H1 (cell line): ENCODE measurements around the gene SSBP3. TPM values are rescaled to one million over a fixed set of nuclear protein-coding genes. Genes with fewer than 3 reads are reported as not detected.

ENCODE experiments used
- CTCF ChIA-PET: fragments of 300-600 bp; sonication (Branson Sonifier 250); formaldehyde crosslinking; loops from one replicate; lab custom pipeline; 2021; ENCODE audit not compliant: partially characterized antibody; lab: Charles Lee
- POLR2A ChIA-PET: fragments of 300-600 bp; sonication (Branson Sonifier 250); formaldehyde crosslinking; loops from one replicate; lab custom pipeline; 2021; ENCODE audit warnings: inconsistent platforms; ENCODE audit not compliant: partially characterized antibody; lab: Charles Lee
- DNase-seq, 2 experiments: peaks; one replicate each; pipeline versions ENCODE4 v3.0.0 to v3.0.0-alpha.2; 2010 to 2022; ENCODE audit warnings: low spot score in 2 of 2, low read depth in 1 of 2, mixed read lengths in 1 of 2
- FAIRE-seq: peaks from 2 replicates; lab custom pipeline; 2011; peaks lifted over from hg19 to GRCh38; lab: Jason Lieb, UNC
- H2AFZ ChIP-seq: 2 replicates; pipeline ENCODE4 v1.8.1; 2012; ENCODE audit warnings: low read length, inconsistent platforms
- H2AK5ac ChIP-seq: 2 replicates; pipeline ENCODE4 v1.6.1; 2013; ENCODE audit warnings: low read depth, low read length
- H2BK120ac ChIP-seq: replicated peaks from 2 replicates; pipeline ENCODE3; 2013; ENCODE audit warnings: low read depth, low read length, inconsistent platforms
- H2BK12ac ChIP-seq: 2 replicates; pipeline ENCODE4 v1.6.1; 2013; ENCODE audit warnings: low read depth, low read length
- H2BK15ac ChIP-seq: 2 replicates; pipeline ENCODE4 v1.6.1; 2013; ENCODE audit warnings: low read length
- H2BK20ac ChIP-seq: 2 replicates; pipeline ENCODE4 v1.6.1; 2013; ENCODE audit warnings: low read length
- H2BK5ac ChIP-seq: 2 replicates; pipeline ENCODE4 v1.6.1; 2013; ENCODE audit warnings: low read depth, low read length
- H3K14ac ChIP-seq: 2 replicates; pipeline ENCODE4 v1.6.1; 2013; ENCODE audit warnings: inconsistent platforms; ENCODE audit not compliant: insufficient read length
- H3K18ac ChIP-seq: 2 replicates; pipeline ENCODE4 v1.6.1; 2013; ENCODE audit warnings: low read length; ENCODE audit errors: extremely low read depth
- H3K23ac ChIP-seq: 2 replicates; pipeline ENCODE4 v1.6.1; 2013; ENCODE audit warnings: inconsistent platforms; ENCODE audit not compliant: insufficient read length
- H3K23me2 ChIP-seq: 2 replicates; pipeline ENCODE4 v1.6.1; 2013; ENCODE audit warnings: low read depth, low read length
- H3K27ac ChIP-seq: 2 replicates; pipeline ENCODE4 v1.6.1; 2011; ENCODE audit warnings: low read depth, low read length, inconsistent platforms
- H3K27me3 ChIP-seq, 4 experiments: replicated peaks in 1 of 4; 1 replicate in 1 of 4; 2 replicates in 3 of 4; pipeline versions ENCODE4 v1.6.1 to v1.8.1; 2011 to 2013; ENCODE audit warnings: low read length in 3 of 4, mild to moderate bottlenecking in 3 of 4, inconsistent platforms in 2 of 4, mixed read lengths in 2 of 4, moderate library complexity in 1 of 4; ENCODE audit not compliant: control insufficient read depth in 3 of 4, insufficient read depth in 3 of 4; ENCODE audit errors: extremely low read depth in 1 of 4
- H3K36me3 ChIP-seq, 4 experiments: 2 replicates each; pipeline versions ENCODE4 v1.6.1 to v1.8.1; 2011 to 2013; ENCODE audit warnings: mild to moderate bottlenecking in 4 of 4, low read length in 3 of 4, moderate library complexity in 2 of 4, control low read depth in 1 of 4, inconsistent platforms in 1 of 4; ENCODE audit not compliant: insufficient read depth in 4 of 4, control insufficient read depth in 2 of 4
- H3K4ac ChIP-seq: replicated peaks from 2 replicates; pipeline ENCODE3; 2013; ENCODE audit warnings: low read length, low read depth, mixed read lengths, inconsistent platforms; ENCODE audit not compliant: insufficient read length
- H3K4me1 ChIP-seq, 4 experiments: replicated peaks in 1 of 4; 1 replicate in 1 of 4; 2 replicates in 3 of 4; pipeline versions ENCODE4 v1.6.1 to v1.8.1; 2011 to 2013; ENCODE audit warnings: low read length in 3 of 4, inconsistent platforms in 2 of 4, mixed read lengths in 1 of 4; ENCODE audit not compliant: insufficient read depth in 4 of 4, control insufficient read depth in 3 of 4
- H3K4me2 ChIP-seq, 2 experiments: 2 replicates each; pipeline versions ENCODE4 v1.6.1 to v1.8.1; 2011 to 2013; ENCODE audit warnings: low read depth in 2 of 2, low read length in 2 of 2, control low read depth in 1 of 2, inconsistent platforms in 1 of 2, mild to moderate bottlenecking in 1 of 2; ENCODE audit not compliant: insufficient read depth in 1 of 2
- H3K4me3 ChIP-seq, 4 experiments: fragments of 200-600, 300-600 bp in 1 of 4; sonication (generic), shearing (Covaris generic), sonication (Bioruptor Twin) in 1 of 4; 2 replicates each; pipeline versions ENCODE4 v1.5.1 to v1.8.1; 2011 to 2016; ENCODE audit warnings: low read length in 4 of 4, low read depth in 3 of 4, control low read depth in 2 of 4, inconsistent platforms in 2 of 4, mild to moderate bottlenecking in 2 of 4, mixed read lengths in 1 of 4, moderate library complexity in 1 of 4; ENCODE audit not compliant: insufficient read depth in 2 of 4; ENCODE audit errors: extremely low read depth in 1 of 4
- H3K56ac ChIP-seq: replicated peaks from 2 replicates; pipeline ENCODE3; 2013; ENCODE audit warnings: low read depth, mild to moderate bottlenecking, mixed read lengths, low read length, inconsistent platforms; ENCODE audit not compliant: insufficient read length
- H3K79me1 ChIP-seq: 2 replicates; pipeline ENCODE4 v1.6.1; 2013; ENCODE audit warnings: low read depth, low read length, control low read depth
- H3K79me2 ChIP-seq, 2 experiments: 2 replicates each; pipeline versions ENCODE4 v1.6.1 to v1.8.1; 2012 to 2013; ENCODE audit warnings: low read length in 2 of 2, mild to moderate bottlenecking in 2 of 2, inconsistent platforms in 1 of 2; ENCODE audit not compliant: insufficient read depth in 2 of 2, control insufficient read depth in 1 of 2
- H3K9ac ChIP-seq, 4 experiments: replicated peaks in 1 of 4; 1 replicate in 1 of 4; 2 replicates in 3 of 4; pipeline versions ENCODE4 v1.6.1 to v1.8.1; 2011 to 2013; ENCODE audit warnings: low read depth in 3 of 4, low read length in 3 of 4, control low read depth in 2 of 4, mild to moderate bottlenecking in 2 of 4, moderate library complexity in 2 of 4, inconsistent platforms in 1 of 4; ENCODE audit errors: extremely low read depth in 1 of 4
- H3K9me3 ChIP-seq, 2 experiments: 2 replicates each; pipeline versions ENCODE4 v1.6.1 to v1.8.1; 2012 to 2013; ENCODE audit warnings: mild to moderate bottlenecking in 2 of 2, moderate library complexity in 2 of 2, control low read depth in 1 of 2, inconsistent platforms in 1 of 2, low read depth in 1 of 2, low read length in 1 of 2, mixed read lengths in 1 of 2; ENCODE audit not compliant: insufficient read depth in 2 of 2
- H4K20me1 ChIP-seq, 2 experiments: replicated peaks in 1 of 2; 2 replicates each; pipeline versions ENCODE3 to v1.8.1; 2011 to 2013; ENCODE audit warnings: inconsistent platforms in 2 of 2, low read length in 2 of 2, mild to moderate bottlenecking in 1 of 2; ENCODE audit not compliant: insufficient read depth in 2 of 2, control insufficient read depth in 1 of 2
- H4K5ac ChIP-seq: 2 replicates; pipeline ENCODE4 v1.6.1; 2013; ENCODE audit warnings: low read length, low read depth, mixed read lengths, inconsistent platforms; ENCODE audit not compliant: insufficient read length
- H4K8ac ChIP-seq: 2 replicates; pipeline ENCODE4 v1.8.0; 2013; ENCODE audit warnings: mild to moderate bottlenecking, moderate library complexity, low read length, inconsistent platforms; ENCODE audit not compliant: insufficient read depth; ENCODE audit errors: extremely low read depth
- H4K91ac ChIP-seq: replicated peaks from 2 replicates; pipeline ENCODE3; 2013; ENCODE audit warnings: low read length, mixed read lengths, inconsistent platforms; ENCODE audit not compliant: insufficient read length
- SP1 ChIP-seq: IDR thresholded peaks from 2 replicates; pipeline ENCODE4 v1.6.1; 2011; ENCODE audit warnings: low read depth, low read length
- WGBS, 2 experiments: shearing (Covaris generic) in 1 of 2; methylation state at CpG; one replicate each; pipeline versions ENCODE4 v1.1.6 to v1.1.7; 2013 to 2015; ENCODE audit warnings: low lambda C conversion rate in 2 of 2, mixed read lengths in 2 of 2, inconsistent platforms in 1 of 2, low coverage in 1 of 2, missing lambda C conversion rate in 1 of 2; ENCODE audit not compliant: insufficient replicate concordance in 2 of 2, insufficient coverage in 1 of 2, insufficient read length in 1 of 2; ENCODE audit errors: extremely low coverage in 1 of 2, missing lambda C conversion rate in 1 of 2; 5-methylcytosine and 5-hydroxymethylcytosine counted together
- polyA plus RNA-seq, 7 experiments: library from polyadenylated mRNA; depleted of rRNA in 3 of 7; stranded (reverse) in 5 of 7; unstranded in 2 of 7; fragments of >200 nt in 5 of 7; fragments of 200-250 nt in 2 of 7; gene quantifications; 1 replicate in 5 of 7; 2 replicates in 1 of 7; 4 replicates in 1 of 7; pipeline versions ENCODE4 v1.2.1 to v1.2.3, GENCODE V29; 2011 to 2013; ENCODE audit warnings: missing spikeins in 2 of 7, mixed read lengths in 2 of 7
- total RNA-seq: library from RNA; stranded (reverse); fragmentation: NEBNext Ultra II Directional; extraction: Animal tissue kit (Norgen Biotek cat#: 25700); gene quantifications from 2 replicates; pipeline ENCODE4 v1.2.1, GENCODE V29; 2021

SSBP3 gene
- total and polyA plus RNA-seq, 2 of the 8 experiments (the other 6 are each of a cell fraction or from before 2014, with no cell fraction given), result 99.7 to 133 TPM

GRCh38 chr1:54290506-54291184 is 115.5 kb downstream of the SSBP3 start:
- CTCF ChIA-PET, result interaction anchor here (0.7 to 7.8 kb wide), 8 partner anchors 11 to 1083 kb away, joined by 3 to 36 read pairs (median 4); no protein-coding TSS in a partner anchor

More at GRCh38 chr1:54290506-54291184, 115.5 kb downstream of the SSBP3 start:
- FAIRE-seq, result no peak
- Histone ChIP-seq H3K23ac (no peak overlapping the region), H3K4me3 (no peak overlapping the region), H2BK5ac (no peak overlapping the region), H3K27ac (no peak overlapping the region), H3K4me2 (no peak overlapping the region), H3K23me2 (no peaks in the 10 kb centered on the region), H3K18ac (no peak overlapping the region), H3K36me3 (no peaks in the 10 kb centered on the region), H2BK120ac (no peak overlapping the region), H2AFZ (no peak overlapping the region), H3K9me3 (no peaks in the 10 kb centered on the region), H4K91ac (no peak overlapping the region), H3K79me2 (peaks cover 4 to 94% of the 10 kb centered on the region in 2 experiments), H3K27me3 (no peaks in the 10 kb centered on the region), H3K4ac (no peak overlapping the region), H2AK5ac (no peak overlapping the region), H3K14ac (no peak overlapping the region), H2BK15ac (no peak overlapping the region), H3K56ac (no peak overlapping the region), H2BK20ac (no peak overlapping the region), H4K5ac (no peak overlapping the region), H3K79me1 (peaks cover 45% of the 10 kb centered on the region), H3K4me1 (peaks cover 9 to 35% (median 24%) of the 10 kb centered on the region in 4 experiments), H4K20me1 (peaks cover 12 to 40% of the 10 kb centered on the region in 2 experiments), H3K9ac (no peak overlapping the region), H4K8ac (no peak overlapping the region; the same call in 1 of the 2 replicates), H2BK12ac (no peak overlapping the region)
- POLR2A ChIA-PET, result interaction anchor here (0.7 to 1.9 kb wide), 6 partner anchors 14 to 86 kb away, joined by 3 to 8 read pairs (median 4); no protein-coding TSS in a partner anchor
- no peak for TF ChIP-seq SP1
- 92% methylated on average over 12 of the region's 12 CpGs; no CpG with 5 or more reads in 1 of the 2 experiments for WGBS, 2 experiments
- DNase-seq, result no peak
